Measurements from ENCODE around the gene FLACC1. TPM values are rescaled to one million over a fixed set of nuclear protein-coding genes. Genes with fewer than 3 reads are reported as not detected.

Gene FLACC1
- total RNA-seq, 1 donor from 2014 or later, result 0.54 TPM

DNA sequence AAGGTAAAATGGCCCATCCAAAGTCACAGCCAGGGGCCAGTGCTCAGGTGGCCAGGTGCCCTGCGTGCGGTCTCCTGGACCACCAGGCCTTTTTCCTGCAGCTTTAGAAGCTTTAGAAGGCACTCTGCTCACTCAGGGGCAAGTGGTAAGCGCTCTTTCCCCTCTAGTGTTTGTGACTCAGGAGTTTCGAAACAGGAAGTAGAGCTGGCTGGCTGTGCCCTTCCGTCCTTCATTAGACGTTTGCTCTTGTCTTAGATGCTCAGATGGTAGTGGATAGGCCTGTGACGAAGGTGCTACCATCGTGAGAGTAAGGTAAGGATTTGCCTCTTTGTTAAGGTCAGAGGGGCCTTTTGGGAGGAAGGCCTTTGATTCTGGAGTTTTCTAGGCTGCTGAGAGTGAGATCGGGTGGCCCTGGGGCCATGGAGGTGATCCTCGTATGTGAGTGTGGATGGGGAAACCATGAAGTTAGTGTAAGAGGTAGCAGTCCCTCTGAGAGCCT is 96.8 kb downstream of the FLACC1 start, which contains the start of gene CASP8:
Gene CASP8 (plus strand): TSS at position 235 of the 499 bp plus-strand sequence. CDS start 5,951 bp downstream, outside the sequence.
- H3K27me3 ChIP-seq (ENCODE audit: control insufficient read depth, insufficient read depth, low read length), result no peaks in the 10 kb centered on the region
- no peak within 1 kb of the TSS for H3K4me3 ChIP-seq (ENCODE audit: low read depth, low read length)
- no peaks in the 10 kb centered on the region for H3K36me3 ChIP-seq (ENCODE audit: control insufficient read depth, insufficient read depth, low read length)
- DNase-seq (ENCODE audit: low read depth), result no peak
- TF ChIP-seq, protein P1, sequence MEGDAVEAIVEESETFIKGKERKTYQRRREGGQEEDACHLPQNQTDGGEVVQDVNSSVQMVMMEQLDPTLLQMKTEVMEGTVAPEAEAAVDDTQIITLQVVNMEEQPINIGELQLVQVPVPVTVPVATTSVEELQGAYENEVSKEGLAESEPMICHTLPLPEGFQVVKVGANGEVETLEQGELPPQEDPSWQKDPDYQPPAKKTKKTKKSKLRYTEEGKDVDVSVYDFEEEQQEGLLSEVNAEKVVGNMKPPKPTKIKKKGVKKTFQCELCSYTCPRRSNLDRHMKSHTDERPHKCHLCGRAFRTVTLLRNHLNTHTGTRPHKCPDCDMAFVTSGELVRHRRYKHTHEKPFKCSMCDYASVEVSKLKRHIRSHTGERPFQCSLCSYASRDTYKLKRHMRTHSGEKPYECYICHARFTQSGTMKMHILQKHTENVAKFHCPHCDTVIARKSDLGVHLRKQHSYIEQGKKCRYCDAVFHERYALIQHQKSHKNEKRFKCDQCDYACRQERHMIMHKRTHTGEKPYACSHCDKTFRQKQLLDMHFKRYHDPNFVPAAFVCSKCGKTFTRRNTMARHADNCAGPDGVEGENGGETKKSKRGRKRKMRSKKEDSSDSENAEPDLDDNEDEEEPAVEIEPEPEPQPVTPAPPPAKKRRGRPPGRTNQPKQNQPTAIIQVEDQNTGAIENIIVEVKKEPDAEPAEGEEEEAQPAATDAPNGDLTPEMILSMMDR (IDR thresholded peaks at IDR 0.05; ENCODE audit: insufficient read depth, low read length, poor library complexity, severe bottlenecking), result no peak

DNA sequence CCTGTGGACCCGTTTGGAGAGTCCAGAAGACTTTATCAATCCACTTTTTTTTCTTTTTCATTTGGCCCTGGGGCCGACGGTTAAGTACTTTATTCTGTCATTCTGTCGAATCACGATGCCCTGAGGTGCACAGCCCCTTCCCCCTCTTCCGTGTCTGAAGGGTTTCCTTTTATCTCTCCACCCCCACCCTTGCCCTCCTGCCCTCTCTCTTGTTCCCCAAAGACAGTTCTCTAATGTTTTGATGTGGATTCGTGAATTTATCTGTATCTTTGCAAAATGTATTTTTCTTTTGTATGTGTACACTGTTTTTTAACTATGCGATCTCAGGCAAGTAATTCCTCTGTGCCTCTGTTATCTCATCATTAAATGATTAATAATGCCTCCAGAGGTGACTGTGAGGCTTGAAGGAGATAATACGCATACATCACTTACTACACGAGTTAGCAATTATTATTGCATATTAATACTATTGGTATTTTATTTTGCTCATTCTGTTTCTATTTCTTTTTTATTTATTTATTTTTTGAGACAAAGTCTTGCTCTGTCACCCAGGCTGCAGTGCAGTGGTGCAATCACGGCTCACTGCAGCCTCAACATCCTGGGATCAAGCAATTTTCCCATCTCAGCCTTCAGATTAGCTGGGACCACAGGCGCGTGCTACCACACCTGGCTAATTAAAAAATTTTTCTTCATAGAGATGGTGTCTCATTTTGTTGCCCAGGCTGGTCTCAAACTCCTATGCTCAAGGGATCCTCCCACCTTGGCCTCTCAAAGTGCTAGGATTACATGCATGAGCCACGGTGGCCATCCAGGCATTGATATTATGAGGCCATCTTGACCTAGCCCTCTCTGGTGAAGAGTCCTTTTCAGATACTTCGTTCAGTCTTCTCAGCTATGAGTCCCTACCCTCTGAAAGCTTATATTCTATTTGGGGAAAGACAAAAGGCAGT is 98.2 kb downstream of the FLACC1 start:
- Histone ChIP-seq H3K27me3 (ENCODE audit: control insufficient read depth, insufficient read depth, low read length) (no peaks in the 10 kb centered on the region), H3K4me3 (ENCODE audit: low read depth, low read length) (peak overlapping the region; percentile 61), H3K36me3 (ENCODE audit: control insufficient read depth, insufficient read depth, low read length) (no peaks in the 10 kb centered on the region)
- DNase-seq (ENCODE audit: low read depth), result no peak
- TF ChIP-seq, protein P1 (IDR thresholded peaks at IDR 0.05; ENCODE audit: insufficient read depth, low read length, poor library complexity, severe bottlenecking), result no peak

DNA sequence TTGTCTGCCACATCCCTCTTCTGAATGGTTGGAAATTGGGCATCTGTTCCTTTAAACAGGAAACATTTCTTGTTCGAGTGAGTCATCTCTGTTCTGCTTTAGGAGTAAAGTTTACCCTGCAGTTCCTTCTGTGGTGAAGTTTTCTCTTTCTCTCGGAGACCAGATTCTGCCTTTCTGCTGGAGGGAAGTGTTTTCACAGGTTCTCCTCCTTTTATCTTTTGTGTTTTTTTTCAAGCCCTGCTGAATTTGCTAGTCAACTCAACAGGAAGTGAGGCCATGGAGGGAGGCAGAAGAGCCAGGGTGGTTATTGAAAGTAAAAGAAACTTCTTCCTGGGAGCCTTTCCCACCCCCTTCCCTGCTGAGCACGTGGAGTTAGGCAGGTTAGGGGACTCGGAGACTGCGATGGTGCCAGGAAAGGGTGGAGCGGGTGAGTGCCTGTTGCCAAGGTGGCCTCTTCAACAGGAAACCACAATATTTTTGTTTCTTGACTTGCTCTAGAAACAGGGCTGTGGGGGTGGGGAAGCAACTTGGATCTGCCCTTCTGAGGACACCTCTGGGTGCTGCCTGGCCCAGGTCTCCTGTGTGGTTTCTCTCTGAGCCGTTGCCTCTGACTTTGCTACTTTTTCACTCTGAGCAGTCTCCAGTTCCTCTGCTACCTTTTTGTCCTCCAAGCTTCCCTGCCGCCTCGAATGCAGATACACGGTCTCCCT is 99.0 kb downstream of the FLACC1 start:
- DNase-seq (ENCODE audit: low read depth), result peak; percentile 85
- no peaks in the 10 kb centered on the region for H3K36me3 ChIP-seq (ENCODE audit: control insufficient read depth, insufficient read depth, low read length)
- peak overlapping the region; percentile 61 for H3K4me3 ChIP-seq (ENCODE audit: low read depth, low read length)
- TF ChIP-seq, protein P1 (IDR thresholded peaks at IDR 0.05; ENCODE audit: insufficient read depth, low read length, poor library complexity, severe bottlenecking), result no peak
- no peaks in the 10 kb centered on the region for H3K27me3 ChIP-seq (ENCODE audit: control insufficient read depth, insufficient read depth, low read length)

DNA sequence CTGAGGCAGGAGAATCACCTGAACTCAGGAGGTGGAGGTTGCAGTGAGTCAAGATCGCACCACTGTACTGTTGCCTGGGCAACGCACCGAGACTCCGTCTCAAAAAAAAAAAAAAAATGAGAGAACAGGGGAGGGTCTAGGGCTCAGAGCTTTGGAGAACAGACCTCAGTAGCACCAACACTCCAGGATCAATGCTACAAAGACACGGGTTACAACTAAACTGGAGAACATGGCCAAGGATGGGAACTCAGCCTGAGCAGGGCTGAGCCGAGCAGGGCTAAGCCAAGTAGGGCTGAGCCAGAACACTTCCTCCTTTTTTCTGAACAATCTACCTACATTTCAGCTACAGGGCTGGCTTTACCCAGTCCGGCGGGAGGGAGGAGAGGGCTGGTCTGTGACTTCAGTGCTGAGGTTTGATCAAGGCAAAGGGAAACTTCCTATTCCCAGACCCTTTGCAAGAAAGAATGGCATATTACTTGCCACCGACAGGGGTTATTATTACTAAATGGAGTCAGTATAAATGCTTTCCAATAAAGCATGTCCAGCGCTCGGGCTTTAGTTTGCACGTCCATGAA is 99.7 kb downstream of the FLACC1 start:
- no peak for DNase-seq (ENCODE audit: low read depth)
- TF ChIP-seq, protein P1 (IDR thresholded peaks at IDR 0.05; ENCODE audit: insufficient read depth, low read length, poor library complexity, severe bottlenecking), result no peak

DNA sequence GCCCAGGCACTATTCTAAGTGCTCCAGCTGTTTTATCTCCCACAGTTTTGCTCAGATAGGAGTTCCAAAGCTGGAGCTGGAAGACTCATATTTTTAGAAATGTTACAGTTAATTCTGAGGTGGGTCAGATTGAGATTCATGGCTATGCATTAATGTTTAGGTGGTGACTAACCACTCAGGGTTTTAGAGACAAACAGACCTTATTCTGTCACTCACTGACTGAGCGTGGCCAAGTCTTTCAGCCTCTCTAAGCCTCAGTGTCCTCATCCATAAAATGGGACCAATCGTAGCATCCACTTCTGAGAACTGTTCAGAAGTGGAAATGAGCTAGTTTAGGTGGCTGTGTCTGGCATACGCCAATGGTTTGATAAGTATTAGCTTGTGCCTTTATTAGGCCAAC is 101.1 kb downstream of the FLACC1 start:
- H3K4me3 ChIP-seq (ENCODE audit: low read depth, low read length), result no peak overlapping the region
- H3K36me3 ChIP-seq (ENCODE audit: control insufficient read depth, insufficient read depth, low read length), result no peaks in the 10 kb centered on the region
- no peaks in the 10 kb centered on the region for H3K27me3 ChIP-seq (ENCODE audit: control insufficient read depth, insufficient read depth, low read length)
- TF ChIP-seq, protein P1 (IDR thresholded peaks at IDR 0.05; ENCODE audit: insufficient read depth, low read length, poor library complexity, severe bottlenecking), result no peak
- no peak for DNase-seq (ENCODE audit: low read depth)

More for the DNA sequence above, 99.7 kb downstream of the FLACC1 start:
- Histone ChIP-seq H3K36me3 (ENCODE audit: control insufficient read depth, insufficient read depth, low read length) (no peaks in the 10 kb centered on the region), H3K27me3 (ENCODE audit: control insufficient read depth, insufficient read depth, low read length) (no peaks in the 10 kb centered on the region), H3K4me3 (ENCODE audit: low read depth, low read length) (peak overlapping the region; percentile 61)
